GM21619 (cell line): ENCODE data around the gene TMEM97.
"Not testable (repeated sequence)": the region's sequence is repeated elsewhere in the genome, so short reads cannot be mapped to it uniquely, and the experiment has no call there.

Experiments
- ATAC-seq: cut with Tn5 transposase; IDR thresholded peaks from one replicate; pipeline ENCODE4 v1.9.1; 2021; ENCODE audit not compliant: unreplicated experiment

The TMEM97 gene

DNA sequence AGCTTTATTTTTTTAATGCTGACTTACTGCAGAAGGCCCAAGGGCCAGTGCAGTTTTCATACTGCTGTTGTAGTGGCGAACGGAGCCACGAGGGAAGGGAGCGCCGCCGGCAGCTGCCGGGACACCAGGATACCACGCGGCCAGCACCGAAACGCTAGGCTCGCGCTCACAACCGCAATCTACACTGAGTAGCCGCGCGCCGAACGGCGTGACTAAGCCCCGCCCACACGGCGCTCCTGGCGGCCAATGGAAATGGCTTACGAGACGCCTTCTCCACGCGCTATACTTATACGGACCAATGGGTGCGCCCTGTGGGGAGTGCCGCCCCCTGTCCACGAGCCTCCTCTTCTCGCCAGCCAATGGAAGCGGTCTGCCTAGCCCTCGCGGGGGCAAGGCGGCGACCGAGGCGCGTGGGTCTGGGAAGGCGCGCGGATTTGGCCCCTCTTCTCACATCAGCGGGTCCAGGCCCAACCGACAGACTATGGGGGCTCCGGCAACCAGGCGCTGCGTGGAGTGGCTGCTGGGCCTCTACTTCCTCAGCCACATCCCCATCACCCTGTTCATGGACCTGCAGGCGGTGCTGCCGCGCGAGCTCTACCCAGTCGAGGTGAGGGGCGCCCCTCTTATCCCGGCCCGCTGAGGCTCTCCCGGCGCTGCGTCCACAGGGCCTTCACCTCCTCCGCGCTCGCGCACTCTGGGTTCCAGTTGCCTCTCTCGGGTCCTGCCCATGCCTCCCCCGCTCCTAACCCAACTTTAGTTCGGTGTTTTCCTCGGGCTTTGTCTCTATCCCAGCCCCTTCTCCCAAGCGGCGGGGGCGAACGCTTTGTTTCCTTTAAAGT, at the start of gene TMEM97:
TSS of gene TMEM97 (plus strand) at position 442 of the 839 bp plus-strand sequence. CDS start at position 482, 40 bp downstream.
- ATAC-seq, result peak; percentile 91

GRCh38 chr17:28270055-28270454, 48.9 kb upstream of the TMEM97 start:
- ATAC-seq, result no peak

DNA sequence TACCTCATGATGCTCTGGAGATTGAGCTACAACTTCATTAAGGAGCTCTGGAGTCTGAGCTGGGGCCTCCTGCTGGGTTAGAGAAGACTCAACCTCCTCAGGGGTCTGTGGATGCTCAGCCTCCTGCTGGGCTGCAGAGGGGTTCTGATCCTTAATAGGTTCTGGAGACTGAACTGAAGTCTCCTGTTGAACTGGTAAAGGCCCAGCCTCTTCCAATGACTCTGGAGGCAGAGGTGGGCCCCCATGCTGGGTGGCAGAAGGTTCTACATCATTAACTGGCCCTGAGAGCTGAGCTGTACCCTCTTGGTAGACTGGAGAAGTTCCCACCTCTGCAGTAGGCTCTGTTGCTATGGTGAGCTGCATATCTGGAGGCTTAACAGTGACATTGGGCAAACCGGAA, 48.1 kb upstream of the TMEM97 start:
- no peak for ATAC-seq

- no peak for ATAC-seq
These were observed 47.6 kb upstream of the TMEM97 start for GRCh38 chr17:28271431-28271830.

DNA sequence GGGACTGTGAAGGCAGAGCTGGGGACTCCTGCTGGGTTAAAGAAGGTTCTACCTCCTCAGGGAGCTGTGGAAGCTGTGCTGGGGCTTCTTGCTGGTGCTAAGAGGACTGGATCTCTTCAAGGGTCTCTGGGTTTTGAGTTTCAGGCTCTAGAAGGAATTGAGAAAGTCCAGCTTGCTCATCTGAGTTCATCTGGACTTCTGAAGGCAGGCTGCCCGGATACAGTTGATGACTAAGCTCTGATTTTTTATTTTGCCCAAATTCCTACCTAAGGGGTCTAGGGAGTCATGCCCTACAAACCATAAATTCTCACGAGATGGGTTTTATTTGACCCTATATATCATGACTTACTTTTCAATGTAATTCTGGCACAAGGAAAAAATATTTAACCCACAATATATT, 46.8 kb upstream of the TMEM97 start:
- ATAC-seq, result no peak

DNA sequence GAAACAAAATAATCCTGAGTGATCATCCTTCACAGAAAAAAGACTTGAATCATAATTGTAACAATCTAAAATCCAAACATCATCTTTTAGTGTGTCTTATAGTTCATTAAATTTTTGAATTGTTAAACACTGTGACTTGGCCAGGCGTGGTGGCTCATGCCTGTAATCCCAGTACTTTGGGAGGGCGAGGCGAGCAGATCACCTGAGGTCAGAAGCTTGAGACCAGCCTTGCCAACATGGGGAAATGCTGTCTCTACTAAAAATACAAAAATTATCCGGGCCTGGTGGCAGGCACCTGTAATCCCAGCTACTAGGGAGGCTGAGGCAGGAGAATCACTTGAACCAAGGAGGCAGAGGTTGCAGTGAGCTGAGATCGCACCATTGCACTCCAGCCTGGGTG, 45.7 kb upstream of the TMEM97 start:
- ATAC-seq, result not testable (repeated sequence)

DNA sequence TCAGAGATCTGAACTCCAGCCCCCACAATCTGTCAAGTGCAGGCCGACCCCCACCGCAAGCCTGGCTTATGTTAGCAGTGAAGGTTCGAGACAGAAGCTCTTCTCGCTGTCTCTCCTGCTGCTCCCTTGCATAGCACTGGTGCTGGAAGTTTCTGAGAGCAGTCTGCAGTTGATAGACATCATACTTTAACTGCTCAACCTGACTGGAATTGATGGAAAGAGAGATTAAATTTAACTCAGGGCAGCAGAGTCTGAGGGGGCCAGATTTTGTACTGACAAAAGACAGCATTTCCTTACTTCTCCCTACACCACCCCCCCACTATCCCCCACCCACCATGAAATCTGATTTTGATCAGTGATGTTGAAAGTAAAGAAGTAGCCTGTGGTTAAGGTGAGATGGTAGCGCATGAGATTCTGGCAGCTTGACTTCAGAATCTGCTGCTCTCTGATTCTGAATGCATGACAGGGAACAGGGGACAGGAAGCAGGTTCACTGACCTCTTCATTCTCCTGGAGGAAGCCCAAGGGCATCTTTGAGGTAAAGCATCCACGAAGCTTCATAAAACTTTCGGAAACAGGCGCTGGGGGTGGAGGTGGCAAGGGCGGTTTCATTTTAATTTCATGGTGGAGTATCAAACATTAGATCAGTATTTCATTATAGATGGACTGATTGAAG, 44.3 kb upstream of the TMEM97 start:
- no peak for ATAC-seq

DNA sequence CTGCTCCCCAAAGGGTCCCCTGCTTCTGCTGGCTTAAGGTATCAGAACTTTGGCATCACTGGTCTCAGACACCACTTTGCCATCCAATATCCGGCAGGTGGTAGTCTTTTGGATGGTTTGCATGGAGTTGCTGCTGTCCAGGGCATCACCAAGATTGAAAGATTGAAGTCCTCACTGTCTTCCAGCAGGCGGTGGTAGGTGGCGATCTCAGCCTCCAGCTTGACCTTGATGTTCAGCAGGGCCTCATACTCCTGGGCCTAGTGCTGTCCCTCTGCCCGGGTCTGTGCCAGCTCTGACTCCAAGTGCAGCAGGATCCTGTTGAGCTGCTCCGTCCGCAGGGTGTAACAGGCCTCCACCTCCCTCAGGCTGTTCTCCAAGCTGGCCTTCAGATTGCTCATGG, 43.0 kb upstream of the TMEM97 start:
- ATAC-seq, result no peak

- ATAC-seq, result no peak
These were observed 39.6 kb upstream of the TMEM97 start for GRCh38 chr17:28279411-28279810.

DNA sequence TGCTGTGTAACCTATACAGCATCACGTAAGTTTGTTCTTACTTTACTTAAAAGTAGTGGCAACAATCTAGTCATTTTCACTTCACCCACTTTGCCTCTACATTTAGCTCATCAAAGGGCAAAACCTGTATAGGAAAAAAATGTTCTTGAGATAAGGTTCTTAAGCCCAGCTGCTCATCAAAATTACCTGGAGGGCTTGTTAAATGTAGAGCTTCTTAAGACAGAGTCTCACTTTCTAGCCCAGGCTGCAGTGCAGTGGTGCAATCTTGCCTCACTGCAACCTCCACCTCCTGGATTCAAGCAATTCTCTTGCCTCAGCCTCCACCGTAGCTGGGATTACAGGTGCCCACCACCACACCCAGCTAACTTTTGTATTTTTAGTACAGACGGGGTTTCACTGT, 38.2 kb upstream of the TMEM97 start:
- ATAC-seq, result no peak

DNA sequence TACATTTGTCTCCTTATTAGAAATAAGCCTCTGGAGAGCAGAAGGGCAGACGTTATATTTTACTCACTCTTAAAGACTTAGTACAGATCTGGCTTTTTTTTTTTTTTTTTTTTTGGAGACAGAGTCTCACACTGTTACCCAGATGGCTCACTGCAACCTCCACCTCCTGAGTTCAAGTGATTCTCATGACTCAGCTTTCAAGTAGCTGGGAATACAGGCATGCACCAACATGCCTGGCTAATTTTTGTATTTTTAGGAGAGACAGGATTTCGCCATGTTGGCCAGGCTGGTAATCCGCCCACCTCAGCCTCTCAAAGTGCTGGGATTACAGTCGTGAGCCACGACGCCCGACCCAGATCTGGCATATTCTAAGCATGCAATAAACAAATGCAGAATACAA, 36.4 kb upstream of the TMEM97 start:
- no peak for ATAC-seq

DNA sequence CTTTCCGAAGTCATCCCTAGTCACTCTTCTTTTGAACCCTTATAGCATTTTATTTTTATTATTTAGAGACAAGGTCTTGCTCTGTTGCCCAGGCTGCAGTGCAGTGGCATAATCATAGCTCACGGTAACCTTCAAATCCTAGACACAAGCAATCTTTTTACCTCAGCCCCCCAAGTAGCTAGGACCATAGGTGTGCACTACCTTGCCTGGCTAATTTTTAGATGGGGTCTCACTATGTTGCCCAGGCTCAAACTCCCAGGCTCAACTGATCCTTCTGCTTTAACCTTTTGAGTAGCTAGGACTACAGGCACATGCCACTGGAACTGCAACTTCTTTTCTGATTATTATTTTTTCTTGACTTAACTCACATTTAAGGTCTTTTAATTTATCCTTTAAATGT, 33.0 kb upstream of the TMEM97 start:
- ATAC-seq, result no peak

- ATAC-seq, result no peak
These were observed 28.3 kb upstream of the TMEM97 start for GRCh38 chr17:28290703-28291102.

GRCh38 chr17:28291780-28292330, 27.1 kb upstream of the TMEM97 start:
- no peak for ATAC-seq

GRCh38 chr17:28292878-28293277, 26.1 kb upstream of the TMEM97 start:
- ATAC-seq, result not testable (repeated sequence)

DNA sequence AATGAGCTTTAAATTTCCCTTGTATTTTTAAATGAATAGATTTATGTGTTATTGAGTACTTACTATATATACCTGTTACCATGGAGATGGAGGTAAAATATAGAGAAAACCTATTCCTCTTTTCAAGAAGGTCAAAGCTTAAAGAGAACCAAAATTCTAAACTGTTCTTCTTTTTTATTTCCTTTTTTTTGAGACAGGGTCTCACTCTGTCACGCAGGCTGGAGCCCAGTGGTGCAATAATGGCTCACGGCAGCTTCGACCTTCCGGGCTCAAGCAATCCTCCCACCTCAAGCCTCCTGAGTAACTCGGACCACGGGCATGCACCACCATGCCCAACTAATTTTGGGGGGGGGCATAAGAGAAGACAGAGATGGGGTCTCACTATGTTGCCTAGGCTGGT, 25.0 kb upstream of the TMEM97 start:
- no peak for ATAC-seq

GRCh38 chr17:28295677-28296578, 23.1 kb upstream of the TMEM97 start:
- ATAC-seq, result no peak

- ATAC-seq, result no peak
These were observed 20.6 kb upstream of the TMEM97 start for GRCh38 chr17:28298449-28298848.

- ATAC-seq, result no peak
These were observed 12.0 kb upstream of the TMEM97 start for GRCh38 chr17:28306954-28307401.

GRCh38 chr17:28313841-28314240, 5.2 kb upstream of the TMEM97 start:
- ATAC-seq, result no peak
